GM23248 (cell line): ENCODE results near the gene USP20.

Source experiments
- EZH2 ChIP-seq: fragments of 200-600 bp; sonication (generic); IDR thresholded peaks from 2 replicates; pipeline ENCODE4 v1.6.1; 2018; ENCODE audit warnings: antibody characterized with exemption, mild to moderate bottlenecking; ENCODE audit not compliant: insufficient read depth, poor library complexity, severe bottlenecking
- EZH2phosphoT487 ChIP-seq: fragments of 200-600 bp; sonication (generic); IDR thresholded peaks from 2 replicates; pipeline ENCODE4 v1.6.1; 2018; ENCODE audit warnings: antibody characterized with exemption, moderate library complexity, mild to moderate bottlenecking, low read depth; ENCODE audit not compliant: insufficient read depth

- TF ChIP-seq EZH2 (no peak), EZH2phosphoT487 (no peak)
These were observed 78.8 kb downstream of the USP20 start for GRCh38 chr9:129914051-129914450.
